Calu3 (cell line): ENCODE data around the gene RNF152. TPM values are rescaled to one million over a fixed set of nuclear protein-coding genes. Genes with fewer than 3 reads are reported as not detected.

Source experiments
- BruUV-seq: library from RNA; stranded (reverse); fragments of 400-500 nt; replicated peaks from 2 replicates; lab custom pipeline; 2021; lab: Mats Ljungman, UMichigan
- CTCF ChIA-PET: fragments of 300-600 bp; sonication (Branson Sonifier 250); formaldehyde crosslinking; loops from one replicate; lab custom pipeline; 2022; ENCODE audit warnings: antibody characterized with exemption; lab: Charles Lee
- DNase-seq: peaks from one replicate; pipeline ENCODE4 v3.0.0; 2022
- H3K27ac Mint-ChIP-seq: one replicate; pipeline ENCODE4 v1.8.0; 2022; ENCODE audit warnings: mixed read lengths; ENCODE audit not compliant: unreplicated experiment
- H3K27me3 Mint-ChIP-seq: one replicate; pipeline ENCODE4 v1.8.0; 2022; ENCODE audit warnings: mixed read lengths; ENCODE audit not compliant: unreplicated experiment
- H3K36me3 Mint-ChIP-seq: one replicate; pipeline ENCODE4 v1.8.0; 2022; ENCODE audit warnings: mild to moderate bottlenecking, moderate library complexity, mixed read lengths; ENCODE audit not compliant: insufficient read depth, unreplicated experiment
- H3K4me1 Mint-ChIP-seq: one replicate; pipeline ENCODE4 v1.8.0; 2022; ENCODE audit warnings: mild to moderate bottlenecking, low read depth, mixed read lengths; ENCODE audit not compliant: unreplicated experiment
- H3K4me3 Mint-ChIP-seq: one replicate; pipeline ENCODE4 v1.8.0; 2022; ENCODE audit warnings: mild to moderate bottlenecking, low read depth, moderate library complexity, mixed read lengths; ENCODE audit not compliant: unreplicated experiment
- H3K9me3 Mint-ChIP-seq: one replicate; pipeline ENCODE4 v1.8.0; 2022; ENCODE audit warnings: low read depth, mixed read lengths; ENCODE audit not compliant: unreplicated experiment
- intact Hi-C: fragments of 100-400 bp; cut with micrococcal nuclease; formaldehyde crosslinking; loops from one replicate; pipeline ENCODE4 v1.10.0; 2022; ENCODE audit not compliant: unreplicated experiment
- total RNA-seq: library from RNA; stranded (reverse); gene quantifications from 2 replicates; pipeline ENCODE4 v1.2.3, GENCODE V29; 2022
- TF ChIP-seq, protein P1 (sequence below): fragments of 200-600 bp; IDR thresholded peaks from one replicate; pipeline ENCODE4 v1.8.0; 2022; ENCODE audit warnings: antibody characterized with exemption; ENCODE audit not compliant: unreplicated experiment

Gene RNF152
- total RNA-seq, 1 experiment from 2014 or later: 1.0 TPM

DNA sequence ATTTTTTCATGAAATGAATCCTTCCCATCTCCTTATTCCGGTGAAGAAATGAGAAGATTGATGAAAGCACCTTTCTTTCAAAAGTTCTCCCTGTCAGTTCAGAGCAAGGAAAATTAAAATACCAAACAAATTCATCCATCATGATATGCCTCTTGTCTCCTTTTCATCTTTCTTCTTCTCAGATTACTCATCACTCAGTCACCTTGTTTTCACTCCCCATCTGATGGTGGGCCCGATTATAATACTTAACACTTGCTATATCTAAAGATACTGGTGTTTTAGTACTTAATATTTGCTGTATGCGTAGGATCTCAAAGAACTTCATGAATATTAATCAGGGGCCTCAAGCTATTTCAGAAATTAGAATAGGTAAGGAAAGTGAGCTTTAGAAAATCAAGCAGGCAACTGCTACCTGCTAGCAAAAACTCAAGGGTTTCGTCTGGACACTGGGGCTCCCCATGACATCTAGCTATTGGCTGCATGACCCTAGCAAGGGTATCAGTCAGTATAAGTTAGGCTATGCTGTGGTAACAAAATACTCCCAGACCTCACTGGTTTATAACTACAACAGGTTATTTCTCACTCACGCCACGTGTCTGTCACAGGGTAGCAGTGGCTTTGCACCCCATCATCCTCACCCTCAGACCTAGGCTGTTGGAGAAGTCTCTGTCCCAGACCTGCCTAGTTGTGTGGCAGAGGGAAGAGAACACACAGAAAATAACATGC lies 39.0 kb upstream of the RNF152 start:
- CTCF ChIA-PET: no interaction called here
- TF ChIP-seq, protein P1, sequence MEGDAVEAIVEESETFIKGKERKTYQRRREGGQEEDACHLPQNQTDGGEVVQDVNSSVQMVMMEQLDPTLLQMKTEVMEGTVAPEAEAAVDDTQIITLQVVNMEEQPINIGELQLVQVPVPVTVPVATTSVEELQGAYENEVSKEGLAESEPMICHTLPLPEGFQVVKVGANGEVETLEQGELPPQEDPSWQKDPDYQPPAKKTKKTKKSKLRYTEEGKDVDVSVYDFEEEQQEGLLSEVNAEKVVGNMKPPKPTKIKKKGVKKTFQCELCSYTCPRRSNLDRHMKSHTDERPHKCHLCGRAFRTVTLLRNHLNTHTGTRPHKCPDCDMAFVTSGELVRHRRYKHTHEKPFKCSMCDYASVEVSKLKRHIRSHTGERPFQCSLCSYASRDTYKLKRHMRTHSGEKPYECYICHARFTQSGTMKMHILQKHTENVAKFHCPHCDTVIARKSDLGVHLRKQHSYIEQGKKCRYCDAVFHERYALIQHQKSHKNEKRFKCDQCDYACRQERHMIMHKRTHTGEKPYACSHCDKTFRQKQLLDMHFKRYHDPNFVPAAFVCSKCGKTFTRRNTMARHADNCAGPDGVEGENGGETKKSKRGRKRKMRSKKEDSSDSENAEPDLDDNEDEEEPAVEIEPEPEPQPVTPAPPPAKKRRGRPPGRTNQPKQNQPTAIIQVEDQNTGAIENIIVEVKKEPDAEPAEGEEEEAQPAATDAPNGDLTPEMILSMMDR: no peak
- no peaks in the 10 kb centered on the region for H3K36me3 Mint-ChIP-seq

GRCh38 chr18:61929881-61930640 lies 37.3 kb upstream of the RNF152 start:
- intact Hi-C loops: no loop called here
- H3K27ac Mint-ChIP-seq: no peak overlapping the region
- no peak overlapping the region for H3K4me3 Mint-ChIP-seq
- no peaks in the 10 kb centered on the region for H3K36me3 Mint-ChIP-seq
- H3K4me1 Mint-ChIP-seq: no peaks in the 10 kb centered on the region
- CTCF ChIA-PET: no interaction called here
- TF ChIP-seq, protein P1: no peak
- peaks cover 14% of the 10 kb centered on the region for H3K27me3 Mint-ChIP-seq
- no TSS peak for BruUV-seq
- no peak for DNase-seq
- H3K9me3 Mint-ChIP-seq: no peaks in the 10 kb centered on the region

More for the DNA sequence above, 39.0 kb upstream of the RNF152 start:
- BruUV-seq: no TSS peak
- intact Hi-C loops: no loop called here
- no peaks in the 10 kb centered on the region for H3K4me1 Mint-ChIP-seq
- DNase-seq: no peak
- no peak overlapping the region for H3K27ac Mint-ChIP-seq
- H3K27me3 Mint-ChIP-seq: peaks cover 7% of the 10 kb centered on the region
- H3K4me3 Mint-ChIP-seq: no peak overlapping the region
- no peaks in the 10 kb centered on the region for H3K9me3 Mint-ChIP-seq

DNA sequence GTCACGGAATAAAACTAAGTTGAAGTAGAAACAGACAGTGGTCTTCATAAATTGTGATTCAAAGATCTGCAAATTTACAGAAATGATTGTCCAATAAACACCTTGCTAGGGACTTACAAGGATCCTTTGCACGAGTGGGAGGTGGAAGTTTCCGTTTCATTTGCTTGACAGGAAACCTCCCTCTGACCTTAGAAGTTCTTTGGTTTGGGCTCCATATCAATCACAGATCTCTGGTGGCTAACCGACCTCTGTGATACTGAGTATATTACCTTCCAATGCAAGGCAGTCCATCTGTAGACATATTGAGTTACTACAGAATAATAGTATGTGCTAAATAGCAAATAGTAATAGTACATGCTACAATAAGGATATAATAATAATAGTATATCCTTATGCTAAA lies 33.7 kb upstream of the RNF152 start:
- Mint-ChIP-seq H3K36me3 (no peaks in the 10 kb centered on the region), H3K9me3 (no peaks in the 10 kb centered on the region), H3K4me1 (no peaks in the 10 kb centered on the region), H3K27ac (no peak overlapping the region), H3K27me3 (peaks cover 14% of the 10 kb centered on the region), H3K4me3 (no peak overlapping the region)
- CTCF ChIA-PET: no interaction called here
- TF ChIP-seq, protein P1: no peak
- intact Hi-C loops: no loop called here
- no peak for DNase-seq
- no TSS peak for BruUV-seq

DNA sequence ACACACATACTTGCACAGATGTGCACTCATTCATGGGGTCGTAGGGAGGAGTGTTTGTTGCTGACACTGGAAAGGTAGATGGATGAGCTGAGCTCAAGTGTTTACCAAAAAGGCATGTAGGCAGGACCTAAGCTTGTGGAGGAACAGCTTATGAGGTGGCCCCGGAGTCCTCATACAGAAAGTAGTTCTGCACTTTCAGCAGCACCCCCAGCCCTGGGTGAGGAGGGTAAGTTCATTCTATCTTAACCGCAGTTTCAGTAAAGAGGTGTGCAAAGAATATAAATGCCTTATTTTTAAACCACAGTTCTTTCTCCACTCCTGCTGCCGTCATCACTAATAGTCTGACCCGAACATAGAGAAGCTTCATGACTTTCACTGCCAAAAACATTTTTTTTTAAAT lies 31.7 kb upstream of the RNF152 start:
- no peak overlapping the region for H3K27ac Mint-ChIP-seq
- no peak overlapping the region for H3K4me3 Mint-ChIP-seq
- intact Hi-C loops: no loop called here
- no TSS peak for BruUV-seq
- H3K27me3 Mint-ChIP-seq: peaks cover 14% of the 10 kb centered on the region
- TF ChIP-seq, protein P1: no peak
- no peak for DNase-seq
- H3K36me3 Mint-ChIP-seq: no peaks in the 10 kb centered on the region
- CTCF ChIA-PET: no interaction called here
- H3K4me1 Mint-ChIP-seq: no peaks in the 10 kb centered on the region
- H3K9me3 Mint-ChIP-seq: no peaks in the 10 kb centered on the region
